Measurements from ENCODE around the gene CRISP3.

The CRISP3 gene, protein sequence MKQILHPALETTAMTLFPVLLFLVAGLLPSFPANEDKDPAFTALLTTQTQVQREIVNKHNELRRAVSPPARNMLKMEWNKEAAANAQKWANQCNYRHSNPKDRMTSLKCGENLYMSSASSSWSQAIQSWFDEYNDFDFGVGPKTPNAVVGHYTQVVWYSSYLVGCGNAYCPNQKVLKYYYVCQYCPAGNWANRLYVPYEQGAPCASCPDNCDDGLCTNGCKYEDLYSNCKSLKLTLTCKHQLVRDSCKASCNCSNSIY

DNA sequence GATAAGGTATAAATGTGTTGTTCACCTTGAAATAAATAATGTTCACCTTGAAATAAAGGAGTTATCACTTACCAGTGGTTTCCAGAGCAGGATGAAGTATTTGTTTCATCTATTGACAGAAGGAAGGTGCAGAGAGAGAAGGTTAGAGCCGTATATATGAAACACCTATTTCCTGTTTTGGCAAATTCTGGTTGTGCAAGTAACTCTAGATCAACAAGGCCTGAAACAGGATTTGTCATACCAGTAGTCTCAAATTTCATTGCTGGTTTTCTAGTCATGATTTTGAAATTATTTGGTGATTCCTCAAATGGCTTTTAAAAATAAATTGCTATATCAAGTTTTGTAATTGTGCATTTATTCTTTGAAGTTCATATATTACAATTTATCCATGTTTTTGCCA is at the start of gene CRISP3:
Gene CRISP3, minus strand, starts transcription at position 130 of the 400 bp plus-strand sequence. Its CDS starts 21 bp downstream, at position 109.
- no peak for DNase-seq (ENCODE audit: low read depth, low spot score)
- H3K4me1 ChIP-seq (ENCODE audit: control insufficient read depth, insufficient read depth, low read length), result no peaks in the 10 kb centered on the region
- WGBS (ENCODE audit: insufficient coverage, insufficient read length), result no CpG with 5 or more reads among the region's 1 CpG

GRCh38 chr6:49790341-49790740 is 46.2 kb upstream of the CRISP3 start:
- no peak overlapping the region for H3K4me3 ChIP-seq (ENCODE audit: low read length)
- no CpG with 5 or more reads among the region's 2 CpGs for WGBS (ENCODE audit: insufficient coverage, insufficient read length)
- H3K27me3 ChIP-seq (ENCODE audit: control insufficient read depth, insufficient read depth, low read length), result no peaks in the 10 kb centered on the region
- H3K27ac ChIP-seq (ENCODE audit: low read length), result no peak overlapping the region
- no peak for DNase-seq (ENCODE audit: low read depth, low spot score)
- H3K36me3 ChIP-seq (ENCODE audit: control insufficient read depth, insufficient read depth, low read length), result no peaks in the 10 kb centered on the region
- H3K4me1 ChIP-seq (ENCODE audit: control insufficient read depth, insufficient read depth, low read length), result no peaks in the 10 kb centered on the region
- no peaks in the 10 kb centered on the region for H3K9me3 ChIP-seq (ENCODE audit: control insufficient read depth, insufficient read depth, low read length)

More for the DNA sequence above, at the start of gene CRISP3:
- no peaks in the 10 kb centered on the region for H3K27me3 ChIP-seq (ENCODE audit: control insufficient read depth, insufficient read depth, low read length)
- H3K27ac ChIP-seq (ENCODE audit: low read length), result no peak within 1 kb of the TSS
- no peaks in the 10 kb centered on the region for H3K36me3 ChIP-seq (ENCODE audit: control insufficient read depth, insufficient read depth, low read length)
- H3K9me3 ChIP-seq (ENCODE audit: control insufficient read depth, insufficient read depth, low read length), result no peaks in the 10 kb centered on the region
- no peak within 1 kb of the TSS for H3K4me3 ChIP-seq (ENCODE audit: low read length)

DNA sequence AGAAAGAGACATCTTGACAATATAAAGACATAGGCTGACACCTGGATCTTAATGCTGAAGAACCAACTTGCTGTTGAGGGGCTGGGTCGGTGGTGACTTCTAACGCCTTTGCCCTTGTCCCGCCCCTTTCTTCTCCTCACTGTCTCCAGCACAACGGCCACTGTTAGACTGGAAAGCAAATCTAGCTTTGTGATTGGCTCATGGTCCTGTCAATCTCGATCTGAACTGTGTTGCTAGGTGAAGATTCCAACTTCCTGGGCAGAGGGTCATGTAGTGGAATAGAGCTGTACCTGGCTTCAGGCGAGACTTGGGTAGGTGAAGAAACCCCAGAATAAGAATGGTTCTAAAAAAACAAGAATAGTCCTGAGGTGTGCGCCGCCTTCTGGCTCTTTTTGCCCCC is 43.0 kb upstream of the CRISP3 start, which contains the start of gene PGK2:
Gene PGK2, minus strand, starts transcription at position 110 of the 400 bp plus-strand sequence. Its CDS starts 98 bp downstream, at position 12.
- Histone ChIP-seq H3K4me3 (ENCODE audit: low read length) (no peak within 1 kb of the TSS), H3K36me3 (ENCODE audit: control insufficient read depth, insufficient read depth, low read length) (no peaks in the 10 kb centered on the region), H3K4me1 (ENCODE audit: control insufficient read depth, insufficient read depth, low read length) (no peaks in the 10 kb centered on the region), H3K9me3 (ENCODE audit: control insufficient read depth, insufficient read depth, low read length) (no peaks in the 10 kb centered on the region), H3K27ac (ENCODE audit: low read length) (no peak within 1 kb of the TSS), H3K27me3 (ENCODE audit: control insufficient read depth, insufficient read depth, low read length) (no peaks in the 10 kb centered on the region)
- DNase-seq (ENCODE audit: low read depth, low spot score), result peak; percentile 94
- no CpG with 5 or more reads among the region's 8 CpGs for WGBS (ENCODE audit: insufficient coverage, insufficient read length)

- H3K9me3 ChIP-seq (ENCODE audit: control insufficient read depth, insufficient read depth, low read length), result no peaks in the 10 kb centered on the region
- no peak overlapping the region for H3K27ac ChIP-seq (ENCODE audit: low read length)
- no peak overlapping the region for H3K4me3 ChIP-seq (ENCODE audit: low read length)
- H3K27me3 ChIP-seq (ENCODE audit: control insufficient read depth, insufficient read depth, low read length), result no peaks in the 10 kb centered on the region
- no peaks in the 10 kb centered on the region for H3K36me3 ChIP-seq (ENCODE audit: control insufficient read depth, insufficient read depth, low read length)
- no peak for DNase-seq (ENCODE audit: low read depth, low spot score)
- no peaks in the 10 kb centered on the region for H3K4me1 ChIP-seq (ENCODE audit: control insufficient read depth, insufficient read depth, low read length)
Observed at GRCh38 chr6:49784272-49784671, 40.1 kb upstream of the CRISP3 start.

DNA sequence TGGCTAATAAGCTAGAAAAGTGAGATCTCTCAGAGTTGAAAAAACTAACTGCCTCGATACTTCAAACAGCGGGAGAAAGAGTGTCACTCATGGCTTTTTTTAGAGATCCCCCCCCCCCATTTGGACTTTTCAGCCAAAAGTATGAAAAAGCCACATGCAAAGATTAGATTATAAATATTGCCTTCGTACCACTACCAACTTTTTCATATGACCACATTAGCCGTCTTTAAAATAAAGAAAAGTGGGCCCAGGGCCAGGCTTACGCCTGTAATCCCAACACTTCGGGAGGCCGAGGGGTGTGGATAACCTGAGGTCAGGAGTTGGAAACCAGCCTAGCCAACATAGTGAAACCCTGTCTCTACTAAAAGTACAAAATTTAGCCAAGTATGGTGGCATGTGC is 38.5 kb upstream of the CRISP3 start:
- H3K27ac ChIP-seq (ENCODE audit: low read length), result no peak overlapping the region
- no CpG with 5 or more reads among the region's 7 CpGs for WGBS (ENCODE audit: insufficient coverage, insufficient read length)
- H3K9me3 ChIP-seq (ENCODE audit: control insufficient read depth, insufficient read depth, low read length), result no peaks in the 10 kb centered on the region
- no peak overlapping the region for H3K4me3 ChIP-seq (ENCODE audit: low read length)
- H3K36me3 ChIP-seq (ENCODE audit: control insufficient read depth, insufficient read depth, low read length), result no peaks in the 10 kb centered on the region
- H3K27me3 ChIP-seq (ENCODE audit: control insufficient read depth, insufficient read depth, low read length), result no peaks in the 10 kb centered on the region
- H3K4me1 ChIP-seq (ENCODE audit: control insufficient read depth, insufficient read depth, low read length), result no peaks in the 10 kb centered on the region
- no peak for DNase-seq (ENCODE audit: low read depth, low spot score)

DNA sequence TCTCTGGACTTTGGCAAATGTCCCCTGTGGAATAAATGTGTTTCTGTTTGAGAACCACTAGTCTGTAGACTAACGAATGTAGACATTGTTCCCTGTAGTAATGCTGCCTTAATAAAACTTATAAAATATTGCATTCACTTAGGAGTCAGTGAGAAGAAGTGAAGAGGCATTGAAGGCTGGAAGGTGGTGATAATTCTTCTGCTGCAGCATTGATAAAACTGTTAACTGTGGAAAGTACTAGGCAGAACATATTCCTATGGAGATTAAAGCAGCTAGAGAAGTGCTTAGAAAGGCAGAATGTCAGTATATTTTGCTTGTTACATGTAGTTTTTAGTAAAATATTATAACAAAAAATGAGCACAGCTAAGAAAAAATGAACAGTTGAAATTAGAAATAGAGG is 38.1 kb upstream of the CRISP3 start:
- Histone ChIP-seq H3K9me3 (ENCODE audit: control insufficient read depth, insufficient read depth, low read length) (no peaks in the 10 kb centered on the region), H3K4me3 (ENCODE audit: low read length) (no peak overlapping the region), H3K36me3 (ENCODE audit: control insufficient read depth, insufficient read depth, low read length) (no peaks in the 10 kb centered on the region), H3K4me1 (ENCODE audit: control insufficient read depth, insufficient read depth, low read length) (no peaks in the 10 kb centered on the region), H3K27me3 (ENCODE audit: control insufficient read depth, insufficient read depth, low read length) (no peaks in the 10 kb centered on the region), H3K27ac (ENCODE audit: low read length) (no peak overlapping the region)
- DNase-seq (ENCODE audit: low read depth, low spot score), result no peak
- no CpG with 5 or more reads among the region's 1 CpG for WGBS (ENCODE audit: insufficient coverage, insufficient read length)

DNA sequence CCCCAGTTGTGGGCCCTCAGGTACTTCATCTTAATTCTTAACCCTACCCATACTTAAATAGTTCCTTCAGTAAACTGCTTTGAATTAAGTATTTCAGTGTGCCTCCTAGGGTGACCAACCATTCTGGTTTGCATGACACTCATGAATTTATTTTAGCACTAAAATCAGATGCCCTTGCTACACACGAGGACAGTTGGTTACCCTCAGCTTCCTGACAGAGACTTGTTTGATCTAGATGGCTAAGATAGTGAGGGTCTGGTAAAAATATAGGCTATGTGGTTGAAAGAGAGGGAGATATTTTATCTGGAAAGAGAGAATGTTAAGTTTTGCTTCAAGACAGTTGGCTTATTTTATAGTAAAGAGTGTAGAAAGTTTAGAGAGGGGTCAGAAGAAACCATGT is 32.3 kb upstream of the CRISP3 start:
- Histone ChIP-seq H3K4me3 (ENCODE audit: low read length) (no peak overlapping the region), H3K27ac (ENCODE audit: low read length) (no peak overlapping the region), H3K27me3 (ENCODE audit: control insufficient read depth, insufficient read depth, low read length) (no peaks in the 10 kb centered on the region), H3K4me1 (ENCODE audit: control insufficient read depth, insufficient read depth, low read length) (no peaks in the 10 kb centered on the region), H3K9me3 (ENCODE audit: control insufficient read depth, insufficient read depth, low read length) (no peaks in the 10 kb centered on the region), H3K36me3 (ENCODE audit: control insufficient read depth, insufficient read depth, low read length) (no peaks in the 10 kb centered on the region)
- no peak for DNase-seq (ENCODE audit: low read depth, low spot score)
- no CpG with 5 or more reads among the region's 1 CpG for WGBS (ENCODE audit: insufficient coverage, insufficient read length)

- Histone ChIP-seq H3K9me3 (ENCODE audit: control insufficient read depth, insufficient read depth, low read length) (no peaks in the 10 kb centered on the region), H3K4me3 (ENCODE audit: low read length) (no peak overlapping the region), H3K27me3 (ENCODE audit: control insufficient read depth, insufficient read depth, low read length) (no peaks in the 10 kb centered on the region), H3K27ac (ENCODE audit: low read length) (no peak overlapping the region), H3K4me1 (ENCODE audit: control insufficient read depth, insufficient read depth, low read length) (no peaks in the 10 kb centered on the region), H3K36me3 (ENCODE audit: control insufficient read depth, insufficient read depth, low read length) (no peaks in the 10 kb centered on the region)
- no peak for DNase-seq (ENCODE audit: low read depth, low spot score)
Observed at GRCh38 chr6:49775043-49775442, 30.9 kb upstream of the CRISP3 start.

DNA sequence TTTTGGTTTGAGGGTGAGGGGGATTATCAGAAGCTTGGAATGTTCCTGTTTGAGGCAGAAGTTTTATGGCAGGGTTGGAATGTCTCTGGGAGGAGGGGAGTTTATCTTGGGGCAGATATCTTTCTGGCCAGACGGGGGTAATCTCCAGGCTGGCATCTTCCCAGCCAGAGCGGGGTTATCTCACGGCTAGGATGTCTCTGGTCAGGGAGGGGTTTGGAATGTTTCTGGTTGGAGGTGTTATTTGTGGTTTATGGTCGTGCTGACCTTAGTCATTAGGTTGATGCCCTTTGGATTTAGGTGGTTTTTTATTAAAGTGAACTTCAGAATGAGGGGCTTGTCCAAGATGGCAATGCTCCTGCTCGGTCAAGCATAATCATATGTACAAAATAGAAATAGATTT is 28.1 kb upstream of the CRISP3 start:
- Histone ChIP-seq H3K27me3 (ENCODE audit: control insufficient read depth, insufficient read depth, low read length) (no peaks in the 10 kb centered on the region), H3K27ac (ENCODE audit: low read length) (no peak overlapping the region), H3K4me1 (ENCODE audit: control insufficient read depth, insufficient read depth, low read length) (no peaks in the 10 kb centered on the region), H3K9me3 (ENCODE audit: control insufficient read depth, insufficient read depth, low read length) (no peaks in the 10 kb centered on the region), H3K4me3 (ENCODE audit: low read length) (no peak overlapping the region), H3K36me3 (ENCODE audit: control insufficient read depth, insufficient read depth, low read length) (no peaks in the 10 kb centered on the region)
- WGBS (ENCODE audit: insufficient coverage, insufficient read length), result no CpG with 5 or more reads among the region's 5 CpGs
- DNase-seq (ENCODE audit: low read depth, low spot score), result no peak

- no peak overlapping the region for H3K27ac ChIP-seq (ENCODE audit: low read length)
- DNase-seq (ENCODE audit: low read depth, low spot score), result no peak
- H3K9me3 ChIP-seq (ENCODE audit: control insufficient read depth, insufficient read depth, low read length), result no peaks in the 10 kb centered on the region
- H3K4me3 ChIP-seq (ENCODE audit: low read length), result no peak overlapping the region
- no peaks in the 10 kb centered on the region for H3K4me1 ChIP-seq (ENCODE audit: control insufficient read depth, insufficient read depth, low read length)
- H3K36me3 ChIP-seq (ENCODE audit: control insufficient read depth, insufficient read depth, low read length), result no peaks in the 10 kb centered on the region
- H3K27me3 ChIP-seq (ENCODE audit: control insufficient read depth, insufficient read depth, low read length), result no peaks in the 10 kb centered on the region
- no CpG with 5 or more reads among the region's 2 CpGs for WGBS (ENCODE audit: insufficient coverage, insufficient read length)
Observed at GRCh38 chr6:49766762-49767161, 22.6 kb upstream of the CRISP3 start.

GRCh38 chr6:49764571-49765236 is 20.5 kb upstream of the CRISP3 start:
- no peaks in the 10 kb centered on the region for H3K36me3 ChIP-seq (ENCODE audit: control insufficient read depth, insufficient read depth, low read length)
- WGBS (ENCODE audit: insufficient coverage, insufficient read length), result no CpG with 5 or more reads among the region's 2 CpGs
- DNase-seq (ENCODE audit: low read depth, low spot score), result no peak
- H3K27me3 ChIP-seq (ENCODE audit: control insufficient read depth, insufficient read depth, low read length), result no peaks in the 10 kb centered on the region
- H3K9me3 ChIP-seq (ENCODE audit: control insufficient read depth, insufficient read depth, low read length), result no peaks in the 10 kb centered on the region
- no peak overlapping the region for H3K4me3 ChIP-seq (ENCODE audit: low read length)
- no peaks in the 10 kb centered on the region for H3K4me1 ChIP-seq (ENCODE audit: control insufficient read depth, insufficient read depth, low read length)
- H3K27ac ChIP-seq (ENCODE audit: low read length), result no peak overlapping the region
